HG03575 (cell line): Measurements from ENCODE around the gene PORCN.
"Not testable (repeated sequence)": the region's sequence is repeated elsewhere in the genome, so short reads cannot be mapped to it uniquely, and the experiment has no call there.

Source experiments
- ATAC-seq: cut with Tn5 transposase; IDR thresholded peaks from one replicate; pipeline ENCODE4 v1.9.1; 2021; ENCODE audit not compliant: unreplicated experiment, insufficient number of reproducible peaks, low FRiP score; ENCODE audit errors: extremely low read depth

The PORCN gene

GRCh38 chrX:48505481-48505880, 3.3 kb upstream of the PORCN start:
- ATAC-seq: no peak

GRCh38 chrX:48507246-48507645, 1.5 kb upstream of the PORCN start:
- ATAC-seq: no peak

GRCh38 chrX:48509245-48509590, 426 bp downstream of the PORCN start:
- no peak for ATAC-seq

DNA sequence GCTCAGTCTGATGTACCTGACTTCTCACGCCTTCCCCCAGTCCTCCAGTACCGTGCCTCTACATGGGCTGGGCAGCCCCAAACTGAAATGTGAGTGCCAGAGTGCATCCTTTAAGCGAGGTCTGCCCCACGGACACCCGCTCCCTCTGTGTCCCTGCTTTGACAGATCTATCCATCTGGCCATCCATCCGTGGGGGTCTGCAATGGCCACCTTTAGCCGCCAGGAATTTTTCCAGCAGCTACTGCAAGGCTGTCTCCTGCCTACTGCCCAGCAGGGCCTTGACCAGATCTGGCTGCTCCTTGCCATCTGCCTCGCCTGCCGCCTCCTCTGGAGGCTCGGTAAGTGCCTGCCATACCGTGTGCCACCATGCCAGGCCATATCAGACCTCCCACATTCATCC, 827 bp downstream of the PORCN start:
- no peak for ATAC-seq

DNA sequence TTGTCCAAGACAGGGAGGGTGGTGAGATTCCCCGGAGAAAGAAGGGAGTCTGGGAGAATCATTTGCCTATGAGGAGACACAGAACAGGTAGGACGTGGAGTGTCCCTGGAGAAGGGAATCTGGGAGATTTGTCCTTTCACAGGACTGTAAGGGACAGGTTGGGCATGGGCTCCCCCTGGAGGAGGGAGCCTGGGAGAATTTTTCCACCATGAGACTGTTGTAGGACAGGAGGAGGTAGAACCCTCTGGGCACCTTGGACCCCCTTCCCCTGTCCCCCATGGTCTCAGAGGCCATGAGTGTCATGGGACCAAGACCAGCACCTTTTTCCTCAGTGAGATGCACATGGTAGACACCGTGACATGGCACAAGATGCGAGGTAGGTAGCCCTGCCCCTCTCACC, 2.8 kb downstream of the PORCN start:
- no peak for ATAC-seq

DNA sequence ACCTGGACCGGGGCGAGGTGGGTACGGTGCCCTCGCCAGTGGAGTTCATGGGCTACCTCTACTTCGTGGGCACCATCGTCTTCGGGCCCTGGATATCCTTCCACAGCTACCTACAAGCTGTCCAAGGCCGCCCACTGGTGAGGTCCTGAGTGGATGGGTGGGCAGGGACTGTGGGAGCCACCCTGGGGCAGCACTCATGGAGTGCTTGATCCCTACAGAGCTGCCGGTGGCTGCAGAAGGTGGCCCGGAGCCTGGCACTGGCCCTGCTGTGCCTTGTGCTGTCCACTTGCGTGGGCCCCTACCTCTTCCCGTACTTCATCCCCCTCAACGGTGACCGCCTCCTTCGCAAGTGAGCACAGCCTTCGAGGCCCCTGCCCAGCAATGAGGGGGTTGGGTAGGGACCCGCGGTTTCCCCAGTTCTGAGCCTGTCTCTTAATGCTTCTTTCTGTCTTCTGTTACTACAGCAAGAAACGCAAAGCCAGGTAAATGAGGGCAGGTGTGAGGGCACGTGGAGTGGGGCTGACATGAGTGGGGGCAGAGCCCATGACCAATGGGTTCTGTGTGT, 3.7 kb downstream of the PORCN start:
- no peak for ATAC-seq

GRCh38 chrX:48513670-48514069, 4.9 kb downstream of the PORCN start:
- no peak for ATAC-seq

DNA sequence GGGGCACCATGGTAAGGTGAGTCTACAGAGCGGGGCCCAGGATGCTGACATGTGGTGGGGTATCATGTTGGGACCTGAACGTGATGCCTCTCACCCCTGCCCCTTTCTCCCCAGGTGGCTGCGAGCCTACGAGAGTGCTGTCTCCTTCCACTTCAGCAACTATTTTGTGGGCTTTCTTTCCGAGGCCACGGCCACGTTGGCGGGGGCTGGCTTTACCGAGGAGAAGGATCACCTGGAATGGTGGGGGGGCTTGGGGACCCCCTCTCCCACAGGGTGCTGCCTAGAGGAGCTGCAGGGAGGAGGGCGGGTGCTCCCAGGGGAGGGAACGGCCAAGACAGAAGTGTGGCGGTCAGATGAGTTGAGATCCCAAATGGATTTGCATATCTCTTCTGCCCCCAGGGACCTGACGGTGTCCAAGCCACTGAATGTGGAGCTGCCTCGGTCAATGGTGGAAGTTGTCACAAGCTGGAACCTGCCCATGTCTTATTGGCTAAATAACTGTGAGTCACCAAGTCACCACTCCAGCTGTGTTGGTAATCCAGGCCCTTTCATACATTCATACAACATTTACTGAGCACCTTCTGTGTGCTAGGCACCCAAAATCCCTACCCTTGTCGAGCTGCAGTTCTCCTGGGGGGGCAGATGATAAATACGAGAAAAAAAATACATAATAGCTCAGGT, 5.5 kb downstream of the PORCN start:
- ATAC-seq: no peak

GRCh38 chrX:48514868-48515460, 6.2 kb downstream of the PORCN start:
- no peak for ATAC-seq

GRCh38 chrX:48515842-48516241, 7.0 kb downstream of the PORCN start:
- ATAC-seq: no peak

DNA sequence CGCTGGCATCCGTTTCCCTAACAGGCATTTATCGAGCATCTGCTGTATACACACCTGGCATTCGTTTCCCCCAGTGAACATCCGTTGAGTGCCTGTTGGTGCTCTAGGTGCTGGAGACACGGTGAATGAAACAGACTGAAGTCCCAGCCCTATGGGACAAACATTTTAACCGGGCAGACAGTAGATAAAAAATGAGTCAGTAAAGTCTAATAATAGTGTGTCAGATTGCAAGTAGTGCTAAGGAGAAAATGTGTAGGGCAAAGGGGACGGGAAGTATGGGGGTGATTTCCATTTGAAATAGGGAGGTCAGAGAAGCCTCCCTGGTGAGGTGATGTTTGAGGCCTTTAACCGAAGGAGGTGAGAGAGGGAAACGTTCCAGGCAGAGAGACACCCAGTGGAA, 7.5 kb downstream of the PORCN start:
- ATAC-seq: no peak

- ATAC-seq: no peak
These were observed 8.2 kb downstream of the PORCN start for GRCh38 chrX:48516987-48517386.

GRCh38 chrX:48519481-48519880, 10.7 kb downstream of the PORCN start:
- not testable (repeated sequence) for ATAC-seq

DNA sequence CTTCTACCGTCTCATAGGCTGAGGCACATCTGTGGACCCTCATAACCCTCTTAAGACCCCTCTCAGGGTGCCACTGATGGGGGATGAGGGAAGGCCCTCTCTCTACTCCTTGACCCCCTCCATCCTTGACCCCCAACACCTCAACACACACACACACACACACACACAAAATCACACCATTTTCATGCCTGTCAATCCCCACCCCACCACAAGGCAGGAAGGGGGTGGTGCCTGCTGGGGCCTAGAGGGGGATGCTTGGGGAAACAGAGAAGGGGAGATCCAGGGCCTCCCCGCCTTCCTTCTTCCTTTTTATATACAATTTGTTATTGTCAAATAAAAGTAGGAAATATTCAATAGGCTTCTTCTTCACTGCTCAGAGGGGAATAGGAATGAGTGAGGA, 11.7 kb downstream of the PORCN start:
- ATAC-seq: no peak

DNA sequence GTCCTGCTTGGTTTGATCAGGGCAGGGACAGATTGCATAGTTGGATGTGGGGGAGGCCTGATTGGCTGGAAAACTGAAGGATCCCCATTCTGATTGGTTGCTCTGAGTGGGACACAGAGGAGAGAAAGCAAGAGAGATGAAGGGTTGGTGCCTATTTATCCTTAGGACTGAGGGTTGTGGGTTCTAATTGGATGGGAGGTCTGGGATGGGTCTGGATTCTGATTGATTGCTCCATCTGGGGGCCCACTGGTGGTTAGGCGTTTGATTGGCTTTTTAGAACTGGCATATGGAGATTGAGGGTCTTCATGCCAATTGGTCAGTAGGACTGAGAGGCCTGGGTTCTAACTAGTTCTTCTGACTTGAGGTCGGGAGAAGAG, 12.2 kb downstream of the PORCN start:
- ATAC-seq: no peak

- ATAC-seq: peak; percentile 90
These were observed 12.8 kb downstream of the PORCN start, which contains the start of gene EBP for GRCh38 chrX:48521353-48522243. TSS of gene EBP (plus strand) at chrX:48521808. CDS start at chrX:48523772, 1,964 bp downstream.

DNA sequence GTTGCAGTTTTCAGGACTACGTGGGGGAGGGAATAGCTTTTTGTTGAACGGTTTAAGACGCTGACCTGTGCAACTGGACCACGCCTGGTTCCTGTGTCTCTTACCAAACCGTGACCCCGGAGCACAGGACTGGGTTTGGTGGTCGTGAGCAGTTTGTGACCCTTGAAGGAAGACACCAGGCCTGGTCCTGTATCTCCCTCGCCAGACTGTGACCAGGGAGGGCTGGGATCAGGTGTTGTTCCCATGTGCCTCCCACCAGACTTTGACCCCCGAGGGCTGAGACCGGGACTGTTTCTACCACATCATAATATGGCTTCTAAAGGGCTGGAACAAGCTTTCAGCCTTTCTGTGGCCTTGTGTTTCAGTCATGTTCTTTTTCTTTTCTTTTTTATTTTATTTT, 13.5 kb downstream of the PORCN start:
- no peak for ATAC-seq

DNA sequence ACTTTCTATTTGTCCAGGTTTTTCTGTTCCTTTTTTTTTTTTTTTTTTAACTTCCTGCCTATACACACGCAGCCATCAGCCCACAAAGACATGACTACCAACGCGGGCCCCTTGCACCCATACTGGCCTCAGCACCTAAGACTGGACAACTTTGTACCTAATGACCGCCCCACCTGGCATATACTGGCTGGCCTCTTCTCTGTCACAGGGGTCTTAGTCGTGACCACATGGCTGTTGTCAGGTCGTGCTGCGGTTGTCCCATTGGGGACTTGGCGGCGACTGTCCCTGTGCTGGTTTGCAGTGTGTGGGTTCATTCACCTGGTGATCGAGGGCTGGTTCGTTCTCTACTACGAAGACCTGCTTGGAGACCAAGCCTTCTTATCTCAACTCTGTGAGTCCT, 14.9 kb downstream of the PORCN start:
- no peak for ATAC-seq

DNA sequence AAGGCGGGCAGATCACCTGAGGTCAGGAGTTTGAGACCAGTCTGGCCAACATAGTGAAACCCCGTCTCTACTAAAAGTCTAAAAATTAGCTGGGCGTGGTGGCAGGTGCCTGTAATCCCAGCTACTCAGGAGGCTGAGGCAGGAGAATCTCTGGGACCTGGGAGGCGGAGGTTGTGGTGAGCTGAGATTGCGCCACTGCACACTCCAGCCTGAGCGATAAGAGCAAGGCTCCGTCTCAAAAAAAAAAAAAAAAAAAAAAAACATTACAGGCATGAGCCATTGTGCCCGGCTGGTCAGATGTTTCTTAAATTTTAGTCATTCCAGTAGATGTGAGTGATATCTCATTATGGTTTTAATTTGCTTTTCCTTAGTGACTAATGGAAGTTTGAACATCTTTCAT, 17.1 kb downstream of the PORCN start:
- ATAC-seq: not testable (repeated sequence)

DNA sequence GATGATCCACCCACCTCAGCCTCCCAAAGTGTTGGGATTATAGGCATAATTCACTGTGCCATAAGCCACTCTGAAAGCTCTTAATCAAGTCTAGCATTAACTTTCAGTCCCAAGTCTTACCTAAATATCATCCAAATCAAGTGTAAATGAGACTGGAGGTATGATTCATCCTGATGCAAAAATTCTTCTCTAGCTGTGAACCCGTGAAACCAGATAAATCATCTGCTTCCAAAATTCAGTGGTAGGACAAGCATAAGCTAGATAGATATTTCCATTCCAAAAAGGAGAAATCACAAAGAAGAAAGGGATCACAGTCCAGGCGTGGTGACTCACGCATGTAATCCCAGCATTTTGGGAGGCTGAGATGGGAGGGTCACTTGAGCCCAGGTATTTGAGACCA, 21.9 kb downstream of the PORCN start:
- no peak for ATAC-seq
